K562 (cell line): Measurements from ENCODE around the gene LDLRAD3. TPM values are rescaled to one million over a fixed set of nuclear protein-coding genes. Genes with fewer than 3 reads are reported as not detected.

Experiments used
- ARID1B ChIP-seq: fragments of 450-650 bp; IDR thresholded peaks from 2 replicates; pipeline ENCODE4 v1.6.1; 2016; ENCODE audit warnings: antibody characterized with exemption, mild to moderate bottlenecking, inconsistent platforms
- BHLHE40 ChIP-seq: IDR thresholded peaks from 2 replicates; pipeline ENCODE4 v1.6.1; 2011; ENCODE audit warnings: low read length, improper control_type of control experiment
- CBFA2T2 ChIP-seq: fragments of 450-650 bp; conservative IDR thresholded peaks from 2 replicates; pipeline ENCODE4 v1.6.1; 2017; ENCODE audit warnings: mild to moderate bottlenecking
- ETV1 ChIP-seq: fragments of 450-650 bp; conservative IDR thresholded peaks from 2 replicates; pipeline ENCODE4 v1.6.1; 2016; ENCODE audit warnings: missing genetic modification characterization, control low read depth, low read depth, missing compliant biosample characterization
- MAZ ChIP-seq, 2 experiments: fragments of 450-650 bp in 1 of 2; sonication (generic) in 1 of 2; formaldehyde crosslinking; IDR thresholded peaks in 1 of 2; conservative IDR thresholded peaks in 1 of 2; 2 replicates each; pipeline versions ENCODE4 v1.4.0 to v1.5.0; 2020; ENCODE audit warnings: mild to moderate bottlenecking in 1 of 2, missing genetic modification reagents in 1 of 2
- MEIS2 ChIP-seq: fragments of 450-650 bp; IDR thresholded peaks from 2 replicates; pipeline ENCODE4 v1.6.1; 2014; ENCODE audit warnings: mild to moderate bottlenecking; ENCODE audit not compliant: partially characterized antibody
- NR2C2 ChIP-seq, 2 experiments: fragments of 200-800 bp in 1 of 2; sonication (Bioruptor generic) in 1 of 2; sonication (generic) in 1 of 2; formaldehyde crosslinking in 1 of 2; IDR thresholded peaks; 2 replicates each; pipeline versions ENCODE4 v1.6.1 to v1.8.0; 2016 to 2022; ENCODE audit warnings: mild to moderate bottlenecking in 1 of 2, missing compliant biosample characterization in 1 of 2, missing genetic modification characterization in 1 of 2, missing genetic modification reagents in 1 of 2
- POLR2B ChIP-seq: fragments of 450-650 bp; IDR thresholded peaks from 2 replicates; pipeline ENCODE4 v1.6.1; 2018; ENCODE audit warnings: low read depth; ENCODE audit not compliant: partially characterized antibody
- SMAD4 ChIP-seq: fragments of 250-450 bp; sonication (Bioruptor Pico); conservative IDR thresholded peaks from 2 replicates; pipeline ENCODE4 v1.8.0; 2021; ENCODE audit warnings: inconsistent platforms, mild to moderate bottlenecking, moderate library complexity
- STAG1 ChIP-seq: sonication (generic); formaldehyde crosslinking; IDR thresholded peaks from 2 replicates; pipeline ENCODE4 v1.5.0; 2020; ENCODE audit warnings: missing genetic modification reagents, borderline replicate concordance
- ZNF165 ChIP-seq: fragments of 250-450 bp; sonication (Bioruptor Pico); IDR thresholded peaks from 2 replicates; pipeline ENCODE4 v1.4.0; 2020; ENCODE audit warnings: borderline replicate concordance
- ZNF584 ChIP-seq: fragments of 200-800 bp; sonication (Bioruptor generic); IDR thresholded peaks from 2 replicates; pipeline ENCODE4 v1.6.1; 2016; ENCODE audit warnings: low read depth, mild to moderate bottlenecking, missing genetic modification characterization, missing compliant biosample characterization
- ZNF785 ChIP-seq: fragments of 250-450 bp; sonication (Bioruptor Pico); IDR thresholded peaks from 2 replicates; pipeline ENCODE4 v1.4.0; 2020; ENCODE audit warnings: mild to moderate bottlenecking
- polyA plus RNA-seq, 8 experiments: library from polyadenylated mRNA; depleted of rRNA in 4 of 8; stranded (reverse) in 5 of 8; unstranded in 3 of 8; fragments of >200 nt; fragmentation: Nextera tagmentation in 2 of 8; fragmentation: Illumina TruSeq in 1 of 8; extraction: Ambion mirVana in 2 of 8; extraction: Trizol in 1 of 8; gene quantifications; 2 replicates each; pipeline versions ENCODE4 v1.2.1 to v1.2.3, GENCODE V29; 2011 to 2014; ENCODE audit warnings: inconsistent platforms in 1 of 8, missing spikeins in 1 of 8
- total RNA-seq, 7 experiments: library from RNA; depleted of rRNA in 6 of 7; stranded (reverse); fragments of >200 nt in 6 of 7; fragmentation: Illumina TruSeq in 2 of 7; extraction: Trizol in 2 of 7; gene quantifications; 2 replicates each; pipeline versions ENCODE4 v1.2.1 to v1.2.3, GENCODE V29; 2011 to 2021; ENCODE audit warnings: low replicate concordance in 1 of 7
- TF ChIP-seq, protein P1 (sequence below): fragments of 450-650 bp; IDR thresholded peaks from 2 replicates; pipeline ENCODE4 v1.6.1; 2016

Gene LDLRAD3
- total and polyA plus RNA-seq, 9 of the 15 experiments (the other 6 are each of a cell fraction or from before 2014, with no cell fraction given), result 0.73 to 7.2 (median 3.5) TPM

DNA sequence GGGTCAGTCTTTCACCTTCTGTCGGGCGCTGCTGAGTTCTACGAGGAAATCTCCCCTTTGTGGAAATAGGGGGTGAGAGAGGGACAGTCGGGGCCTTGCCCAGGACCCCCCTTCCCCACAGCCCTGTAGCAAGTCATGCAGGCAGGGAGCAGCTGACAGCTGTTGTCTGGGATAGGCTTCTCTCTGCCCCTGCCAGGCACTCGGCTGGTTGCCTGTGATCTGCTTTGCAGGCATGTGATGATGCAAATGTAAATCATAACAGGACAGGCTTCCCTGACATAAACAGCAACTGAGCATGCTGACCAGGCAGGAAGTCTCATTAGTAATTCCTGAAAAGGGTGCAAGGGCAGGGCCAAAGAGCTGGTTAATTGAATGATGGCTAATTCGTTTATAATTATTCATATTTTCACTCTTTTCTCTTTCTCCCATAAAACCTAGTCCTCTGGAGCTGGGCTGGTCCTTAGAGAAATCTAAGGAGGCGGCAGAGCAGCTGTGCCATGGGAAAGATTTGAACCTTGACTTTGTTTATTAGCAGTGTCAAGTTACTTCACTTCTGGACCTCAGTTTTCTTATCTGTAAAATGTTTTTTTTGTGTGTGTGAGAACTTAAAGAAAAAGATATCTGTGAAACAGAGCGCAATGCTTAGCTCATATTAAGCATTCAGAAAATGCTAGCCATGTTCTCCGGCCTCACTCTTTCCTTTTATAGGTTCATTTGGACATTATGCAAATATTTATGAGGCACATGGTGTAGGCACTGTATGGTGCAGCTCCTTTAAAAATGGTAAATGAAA, 129.7 kb downstream of the LDLRAD3 start (continued):
- TF ChIP-seq, protein P1, sequence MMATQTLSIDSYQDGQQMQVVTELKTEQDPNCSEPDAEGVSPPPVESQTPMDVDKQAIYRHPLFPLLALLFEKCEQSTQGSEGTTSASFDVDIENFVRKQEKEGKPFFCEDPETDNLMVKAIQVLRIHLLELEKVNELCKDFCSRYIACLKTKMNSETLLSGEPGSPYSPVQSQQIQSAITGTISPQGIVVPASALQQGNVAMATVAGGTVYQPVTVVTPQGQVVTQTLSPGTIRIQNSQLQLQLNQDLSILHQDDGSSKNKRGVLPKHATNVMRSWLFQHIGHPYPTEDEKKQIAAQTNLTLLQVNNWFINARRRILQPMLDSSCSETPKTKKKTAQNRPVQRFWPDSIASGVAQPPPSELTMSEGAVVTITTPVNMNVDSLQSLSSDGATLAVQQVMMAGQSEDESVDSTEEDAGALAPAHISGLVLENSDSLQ, result peak; percentile 71
- TF ChIP-seq CBFA2T2 (peak; percentile 34), POLR2B (no peak), ETV1 (0 out of 2 replicates have a peak, but pooled peaks have one; percentile 30), MAZ (CRISPR knock-in tag; conservative IDR thresholded peaks at IDR 0.05 in 1 of 2, IDR thresholded peaks at IDR 0.05 in 1 of 2) (0 out of 4 replicates have a peak, but pooled peaks of 1 of the 2 experiments have one; percentile 8), MEIS2 (peak; percentile 88), SMAD4 (peak; percentile 28; the same call in 1 of the 2 replicates), NR2C2 (CRISPR knock-in tag; IDR thresholded peaks at IDR 0.05) (no peak), NR2C2 (tag; IDR thresholded peaks at IDR 0.05) (peak; percentile 50; the same call in 1 of the 2 replicates), STAG1 (no peak), BHLHE40 (peak; percentile 53; the same call in 1 of the 2 replicates), ZNF165 (CRISPR knock-in tag) (no peak), ARID1B (0 out of 2 replicates have a peak, but pooled peaks have one; percentile 7), ZNF584 (CRISPR knock-in tag) (0 out of 2 replicates have a peak, but pooled peaks have one; percentile 55), ZNF785 (CRISPR knock-in tag) (no peak)
- TF ChIP-seq, all 486 proteins: peak for 20
